SK-N-SH (cell line): ENCODE data around the gene PTPN12. TPM values are rescaled to one million over a fixed set of nuclear protein-coding genes. Genes with fewer than 3 reads are reported as not detected.
"Not testable (repeated sequence)": the region's sequence is repeated elsewhere in the genome, so short reads cannot be mapped to it uniquely, and the experiment has no call there.

Source experiments
- CTCF ChIA-PET: fragments of 300-600, 350-600 bp; formaldehyde crosslinking; extraction: SDS; loops from one replicate; lab custom pipeline; 2021; lab: Yijun Ruan, JAX
- POLR2A ChIA-PET: fragments of 350-600 bp; sonication (Branson Sonifier 250); formaldehyde crosslinking; extraction: SDS; loops from one replicate; lab custom pipeline; 2020; ENCODE audit warnings: antibody characterized with exemption, inconsistent platforms; lab: Yijun Ruan, JAX
- DNase-seq: peaks from one replicate; pipeline ENCODE4 v3.0.0; 2012
- H2AFZ ChIP-seq: fragments of 200-600 bp; sonication (generic); 2 replicates; pipeline ENCODE4 v1.8.1; 2016; ENCODE audit warnings: antibody characterized with exemption, mild to moderate bottlenecking, low read depth
- H3F3A ChIP-seq: fragments of 200-600 bp; sonication (generic); replicated peaks from 2 replicates; pipeline ENCODE3; 2016; ENCODE audit warnings: antibody characterized with exemption, mild to moderate bottlenecking; ENCODE audit not compliant: insufficient read depth
- H3K27ac ChIP-seq, 2 experiments: fragments of 200-500 bp in 1 of 2; fragments of 200-600 bp in 1 of 2; sonication (Bioruptor generic) in 1 of 2; sonication (generic), shearing (Covaris generic) in 1 of 2; 2 replicates each; pipeline versions ENCODE4 v1.5.1 to v1.6.1; 2014 to 2016; ENCODE audit warnings: low read depth in 2 of 2, inconsistent platforms in 1 of 2, low read length in 1 of 2, mild to moderate bottlenecking in 1 of 2, mixed read lengths in 1 of 2
- H3K27me3 ChIP-seq: fragments of 200-600 bp; sonication (generic), shearing (Covaris generic); 2 replicates; pipeline ENCODE4 v1.6.1; 2016; ENCODE audit warnings: mixed run types; ENCODE audit not compliant: insufficient read depth
- H3K36me3 ChIP-seq, 2 experiments: fragments of 200-500 bp in 1 of 2; fragments of 200-600 bp in 1 of 2; sonication (Bioruptor generic) in 1 of 2; sonication (generic) in 1 of 2; replicated peaks in 1 of 2; 2 replicates each; pipeline versions ENCODE3 to v1.5.1; 2014 to 2016; ENCODE audit warnings: low read length in 1 of 2, mild to moderate bottlenecking in 1 of 2; ENCODE audit not compliant: insufficient read depth in 2 of 2, control insufficient read depth in 1 of 2
- H3K4me1 ChIP-seq, 2 experiments: fragments of 200-500 bp in 1 of 2; fragments of 200-600 bp in 1 of 2; sonication (Bioruptor generic) in 1 of 2; sonication (generic), shearing (Covaris generic) in 1 of 2; 2 replicates each; pipeline versions ENCODE4 v1.5.1 to v1.6.1; 2014 to 2016; ENCODE audit warnings: low read depth in 1 of 2, low read length in 1 of 2, mixed run types in 1 of 2; ENCODE audit not compliant: insufficient read depth in 2 of 2, control insufficient read depth in 1 of 2
- H3K4me2 ChIP-seq: fragments of 200-600 bp; sonication (generic), shearing (Covaris generic); 2 replicates; pipeline ENCODE4 v1.6.1; 2017; ENCODE audit warnings: mixed run types
- H3K4me3 ChIP-seq, 2 experiments: fragments of 200-500 bp in 1 of 2; fragments of 200-600 bp in 1 of 2; sonication (Bioruptor generic) in 1 of 2; sonication (generic), shearing (Covaris generic) in 1 of 2; 2 replicates each; pipeline versions ENCODE4 v1.5.1 to v1.8.1; 2014 to 2016; ENCODE audit warnings: low read depth in 2 of 2, inconsistent platforms in 1 of 2, low read length in 1 of 2, mild to moderate bottlenecking in 1 of 2, mixed read lengths in 1 of 2, moderate library complexity in 1 of 2
- H3K79me2 ChIP-seq: fragments of 200-600 bp; sonication (generic); 2 replicates; pipeline ENCODE4 v1.8.1; 2017; ENCODE audit warnings: mild to moderate bottlenecking; ENCODE audit not compliant: insufficient read depth
- H3K9ac ChIP-seq: fragments of 200-600 bp; sonication (generic); 2 replicates; pipeline ENCODE4 v1.6.1; 2017; ENCODE audit warnings: mixed run types
- H3K9me2 ChIP-seq: fragments of 200-600 bp; sonication (generic); 2 replicates; pipeline ENCODE4 v1.6.1; 2017; ENCODE audit warnings: mixed run types
- H3K9me3 ChIP-seq: fragments of 200-600 bp; sonication (generic); 2 replicates; pipeline ENCODE4 v1.6.1; 2017; ENCODE audit warnings: mixed run types, mild to moderate bottlenecking, moderate library complexity
- H4K20me1 ChIP-seq: fragments of 200-600 bp; sonication (generic); 2 replicates; pipeline ENCODE4 v1.6.1; 2017; ENCODE audit warnings: mild to moderate bottlenecking, mixed run types; ENCODE audit not compliant: insufficient read depth
- CHD2 ChIP-seq: fragments of 150-350 bp; IDR thresholded peaks from 2 replicates; pipeline ENCODE4 v1.6.1; 2018; ENCODE audit warnings: low read length; ENCODE audit not compliant: partially characterized antibody
- FOSL2 ChIP-seq: IDR thresholded peaks from 2 replicates; pipeline ENCODE4 v1.4.0; 2012; ENCODE audit warnings: low read depth, mild to moderate bottlenecking, moderate library complexity, borderline replicate concordance
- FOXM1 ChIP-seq: IDR thresholded peaks from 2 replicates; pipeline ENCODE4 v1.4.0; 2012; ENCODE audit warnings: low read depth, mild to moderate bottlenecking
- GABPA ChIP-seq: IDR thresholded peaks from 2 replicates; pipeline ENCODE4 v1.4.0; 2012; ENCODE audit warnings: low read depth, mild to moderate bottlenecking
- GATA2 ChIP-seq: sonication (generic); formaldehyde crosslinking; IDR thresholded peaks from 2 replicates; pipeline ENCODE4 v1.5.0; 2020; ENCODE audit warnings: mild to moderate bottlenecking, missing genetic modification reagents
- MAX ChIP-seq: IDR thresholded peaks from 2 replicates; pipeline ENCODE4 v1.4.0; 2012; ENCODE audit warnings: low read depth
- MXI1 ChIP-seq: IDR thresholded peaks from 2 replicates; pipeline ENCODE4 v1.6.1; 2012; ENCODE audit warnings: mild to moderate bottlenecking, low read depth, low read length, improper control_type of control experiment
- NFIC ChIP-seq: IDR thresholded peaks from 2 replicates; pipeline ENCODE4 v1.4.0; 2012; ENCODE audit warnings: borderline replicate concordance
- NRF1 ChIP-seq: IDR thresholded peaks from 2 replicates; pipeline ENCODE4 v1.6.1; 2012; ENCODE audit warnings: low read depth, mild to moderate bottlenecking, low read length
- POLR2AphosphoS5 ChIP-seq: IDR thresholded peaks from 2 replicates; pipeline ENCODE4 v1.6.1; 2012; ENCODE audit warnings: low read depth, low read length
- REST ChIP-seq: IDR thresholded peaks from 2 replicates; pipeline ENCODE4 v1.6.1; 2012; ENCODE audit warnings: mild to moderate bottlenecking, low read depth, low read length, moderate library complexity
- RFX5 ChIP-seq: IDR thresholded peaks from 2 replicates; pipeline ENCODE4 v1.6.1; 2012; ENCODE audit warnings: mild to moderate bottlenecking, improper control_type of control experiment, low read length
- SIN3A ChIP-seq: IDR thresholded peaks from 2 replicates; pipeline ENCODE4 v1.6.1; 2012; ENCODE audit warnings: low read depth, mild to moderate bottlenecking, low read length, moderate library complexity, borderline replicate concordance
- TCF12 ChIP-seq: IDR thresholded peaks from 2 replicates; pipeline ENCODE4 v1.4.0; 2012
- TEAD4 ChIP-seq: IDR thresholded peaks from 2 replicates; pipeline ENCODE4 v1.4.0; 2012; ENCODE audit warnings: mild to moderate bottlenecking, borderline replicate concordance; ENCODE audit not compliant: insufficient read depth
- YY1 ChIP-seq: IDR thresholded peaks from 2 replicates; pipeline ENCODE4 v1.4.0; 2012; ENCODE audit warnings: low read depth, mild to moderate bottlenecking
- ZBTB33 ChIP-seq: IDR thresholded peaks from 2 replicates; pipeline ENCODE4 v1.4.0; 2012; ENCODE audit warnings: low read depth, borderline replicate concordance
- WGBS: methylation state at CpG from one replicate; pipeline ENCODE4 v1.1.6; 2017; ENCODE audit warnings: low lambda C conversion rate; 5-methylcytosine and 5-hydroxymethylcytosine counted together
- polyA plus RNA-seq, 3 experiments: library from polyadenylated mRNA; depleted of rRNA; stranded (reverse); fragments of >200 nt; gene quantifications; 2 replicates each; pipeline ENCODE4 v1.2.3, GENCODE V29; 2012

The PTPN12 gene
- polyA plus RNA-seq, 1 of the 3 experiments (the other 2 are of a cell fraction): 23.3 TPM

- no peaks in the 10 kb centered on the region for H3K36me3 ChIP-seq
- no peak for TF ChIP-seq NFIC
- no peak for TF ChIP-seq TCF12
- TF ChIP-seq RFX5: no peak
- TF ChIP-seq SIN3A: no peak
- TF ChIP-seq MXI1: no peak
- no peak for TF ChIP-seq NRF1
- no peak overlapping the region for H3K27ac ChIP-seq
- no peak overlapping the region for H3K4me3 ChIP-seq
- no peak overlapping the region for H3K4me2 ChIP-seq
- H3K4me1 ChIP-seq: no peaks in the 10 kb centered on the region
- H3F3A ChIP-seq: no peaks in the 10 kb centered on the region
- no peaks in the 10 kb centered on the region for H4K20me1 ChIP-seq
- POLR2A ChIA-PET: no interaction called here
- DNase-seq: no peak
- H3K9me2 ChIP-seq: no peaks in the 10 kb centered on the region
- no peaks in the 10 kb centered on the region for H3K27me3 ChIP-seq
- H3K79me2 ChIP-seq: no peaks in the 10 kb centered on the region
- no peak overlapping the region for H2AFZ ChIP-seq
- no peak overlapping the region for H3K9ac ChIP-seq
- no peaks in the 10 kb centered on the region for H3K9me3 ChIP-seq
- CTCF ChIA-PET: interaction anchor here (0.7 kb wide), 2 partner anchors 13 to 21 kb away, joined by 3 read pairs; no protein-coding TSS in a partner anchor
Measured at GRCh38 chr7:77504951-77505350, 32.1 kb upstream of the PTPN12 start.

DNA sequence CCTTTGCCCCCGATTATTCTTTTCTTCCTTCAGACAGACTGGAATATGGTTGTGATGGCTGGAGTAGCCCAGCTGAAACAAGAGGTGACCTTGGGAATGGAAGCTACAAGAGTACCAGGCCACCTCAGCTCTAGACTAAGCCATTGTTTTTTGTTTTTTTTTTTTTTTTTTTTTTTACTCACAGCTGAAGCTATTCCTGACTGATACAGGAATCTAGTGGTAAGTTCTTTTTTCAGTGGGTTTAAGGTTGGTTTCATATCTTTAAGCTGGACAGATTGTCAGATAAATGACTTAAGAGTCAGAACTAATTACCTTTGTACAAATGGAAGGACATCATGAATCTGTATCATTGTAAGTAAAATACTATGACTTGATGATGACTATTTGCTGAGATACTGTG, 30.2 kb upstream of the PTPN12 start:
- Histone ChIP-seq H3F3A (no peaks in the 10 kb centered on the region), H4K20me1 (no peaks in the 10 kb centered on the region), H3K4me2 (no peak overlapping the region), H3K36me3 (no peaks in the 10 kb centered on the region), H3K4me1 (no peaks in the 10 kb centered on the region), H3K4me3 (no peak overlapping the region), H2AFZ (no peak overlapping the region), H3K27ac (no peak overlapping the region), H3K27me3 (no peaks in the 10 kb centered on the region), H3K9me2 (no peaks in the 10 kb centered on the region), H3K9ac (no peak overlapping the region), H3K79me2 (no peaks in the 10 kb centered on the region), H3K9me3 (no peaks in the 10 kb centered on the region)
- 100% methylated on average over 1 of the region's 1 CpG for WGBS
- POLR2A ChIA-PET: no interaction called here
- CTCF ChIA-PET: no interaction called here
- TF ChIP-seq POLR2AphosphoS5 (no peak), FOSL2 (no peak), MAX (no peak), TEAD4 (no peak), REST (no peak), GABPA (no peak), CHD2 (no peak), GATA2 (no peak), ZBTB33 (no peak), FOXM1 (no peak), NRF1 (no peak), YY1 (no peak)
- DNase-seq: no peak

GRCh38 chr7:77513002-77513670, 24.0 kb upstream of the PTPN12 start:
- H3K27ac ChIP-seq, POLR2A ChIA-PET, H3F3A ChIP-seq, H3K27me3 ChIP-seq, H3K4me1 ChIP-seq, H3K4me2 ChIP-seq, H4K20me1 ChIP-seq, H3K4me3 ChIP-seq, DNase-seq, H3K9ac ChIP-seq, H3K9me3 ChIP-seq, H3K36me3 ChIP-seq, H3K9me2 ChIP-seq, H2AFZ ChIP-seq, H3K79me2 ChIP-seq: not testable (repeated sequence)
- CTCF ChIA-PET: interaction anchor here (0.8 to 1.1 kb wide), 3 partner anchors 10 to 16 kb away, joined by 3 to 5 read pairs (median 4); no protein-coding TSS in a partner anchor
- 54% methylated on average over 5 of the region's 5 CpGs for WGBS
